HCT116 (cell line): Measurements from ENCODE around the gene AP4M1. TPM values are rescaled to one million over a fixed set of nuclear protein-coding genes. Genes with fewer than 3 reads are reported as not detected.

Source experiments
- ATAC-seq: fragments of 200-7000 bp; cut with Tn5 transposase; 2 replicates; pipeline ENCODE4 v1.9.1; 2020; ENCODE audit warnings: mild to moderate bottlenecking, moderate library complexity
- BruUV-seq: library from RNA; stranded (reverse); fragments of 400-500 nt; replicated peaks from 2 replicates; lab custom pipeline; 2021; lab: Mats Ljungman, UMichigan
- CTCF ChIA-PET: fragments of 300-600 bp; sonication (Branson Sonifier 250); formaldehyde crosslinking; loops from one replicate; lab custom pipeline; 2021; ENCODE audit warnings: antibody characterized with exemption; lab: Charles Lee
- POLR2A ChIA-PET: fragments of 300-600, 350-600 bp; sonication (Branson Sonifier 250); formaldehyde crosslinking; loops from one replicate; lab custom pipeline; 2021; ENCODE audit warnings: antibody characterized with exemption; lab: Charles Lee
- RAD21 ChIA-PET, 2 experiments: fragments of 300-600 bp; sonication (Branson Sonifier 250); formaldehyde crosslinking; loops; one replicate each; lab custom pipeline; 2023; ENCODE audit warnings: low total read pairs in 2 of 2; ENCODE audit not compliant: uncharacterized antibody in 2 of 2, unreplicated experiment in 2 of 2, low non-redundant PET in 1 of 2; lab: Charles Lee
- DNase-seq: peaks from one replicate; pipeline ENCODE4 v3.0.0-alpha.2; 2010; ENCODE audit warnings: low read depth, low spot score
- H2AFZ ChIP-seq: fragments of 200-600 bp; shearing (Covaris generic), sonication (generic); 2 replicates; pipeline ENCODE4 v1.6.1; 2017; ENCODE audit warnings: low read depth, mixed run types, mixed read lengths, antibody characterized with exemption, low read length; ENCODE audit not compliant: poor library complexity, severe bottlenecking
- H3K27ac ChIP-seq: 2 replicates; pipeline ENCODE4 v1.5.1; 2012; ENCODE audit warnings: low read depth, low read length
- H3K27me3 ChIP-seq: fragments of 200-600 bp; sonication (generic); 2 replicates; pipeline ENCODE4 v1.6.1; 2016; ENCODE audit warnings: mixed run types, low read length, mixed read lengths; ENCODE audit not compliant: insufficient read depth
- H3K36me3 ChIP-seq, 2 experiments: fragments of 200-500 bp in 1 of 2; fragments of 200-600 bp in 1 of 2; sonication (Bioruptor generic) in 1 of 2; sonication (generic) in 1 of 2; 2 replicates each; pipeline versions ENCODE4 v1.5.1 to v1.6.1; 2014 to 2016; ENCODE audit warnings: low read length in 2 of 2, inconsistent platforms in 1 of 2, mixed read lengths in 1 of 2, mixed run types in 1 of 2; ENCODE audit not compliant: insufficient read depth in 2 of 2, control insufficient read depth in 1 of 2
- H3K4me1 ChIP-seq, 2 experiments: fragments of 200-600 bp in 1 of 2; sonication (generic) in 1 of 2; 2 replicates each; pipeline versions ENCODE4 v1.5.1 to v1.6.1; 2012 to 2017; ENCODE audit warnings: low read length in 2 of 2, inconsistent platforms in 1 of 2, mild to moderate bottlenecking in 1 of 2, mixed read lengths in 1 of 2, mixed run types in 1 of 2, moderate library complexity in 1 of 2; ENCODE audit not compliant: insufficient read depth in 2 of 2, control insufficient read depth in 1 of 2
- H3K4me2 ChIP-seq: fragments of 200-600 bp; sonication (generic); 2 replicates; pipeline ENCODE4 v1.6.1; 2017; ENCODE audit warnings: mixed run types, low read length, mixed read lengths
- H3K4me3 ChIP-seq, 2 experiments: fragments of 200-600 bp in 1 of 2; sonication (generic) in 1 of 2; replicated peaks in 1 of 2; 2 replicates each; pipeline ENCODE4 v1.5.1; 2011 to 2016; ENCODE audit warnings: low read length in 2 of 2, control low read depth in 1 of 2, low read depth in 1 of 2, mild to moderate bottlenecking in 1 of 2, mixed read lengths in 1 of 2, mixed run types in 1 of 2
- H3K79me2 ChIP-seq: fragments of 200-600 bp; sonication (generic); 2 replicates; pipeline ENCODE4 v1.6.1; 2017; ENCODE audit warnings: mild to moderate bottlenecking, mixed run types, low read length, moderate library complexity, mixed read lengths; ENCODE audit not compliant: insufficient read depth
- H3K9ac ChIP-seq: fragments of 200-600 bp; sonication (generic); 2 replicates; pipeline ENCODE4 v1.6.1; 2016; ENCODE audit warnings: low read length, mixed read lengths
- H3K9me2 ChIP-seq: fragments of 200-600 bp; sonication (generic), shearing (Covaris generic); 2 replicates; pipeline ENCODE4 v1.6.1; 2017; ENCODE audit warnings: mixed run types, mild to moderate bottlenecking, moderate library complexity; ENCODE audit not compliant: insufficient read depth
- H3K9me3 ChIP-seq, 2 experiments: fragments of 200-500 bp in 1 of 2; fragments of 200-600 bp in 1 of 2; sonication (Bioruptor generic) in 1 of 2; sonication (generic) in 1 of 2; 2 replicates each; pipeline ENCODE4 v1.6.1; 2014 to 2017; ENCODE audit warnings: low read length in 2 of 2, mixed read lengths in 2 of 2, inconsistent platforms in 1 of 2, low read depth in 1 of 2, mild to moderate bottlenecking in 1 of 2, mixed run types in 1 of 2, moderate library complexity in 1 of 2; ENCODE audit not compliant: control insufficient read depth in 1 of 2, insufficient read depth in 1 of 2
- H4K20me1 ChIP-seq: fragments of 200-600 bp; sonication (generic), shearing (Covaris generic); 2 replicates; pipeline ENCODE4 v1.6.1; 2017; ENCODE audit warnings: mixed run types, mild to moderate bottlenecking, moderate library complexity; ENCODE audit not compliant: insufficient read depth
- CBX3 ChIP-seq: IDR thresholded peaks from 2 replicates; pipeline ENCODE4 v1.6.1; 2012; ENCODE audit warnings: low read depth
- EGR1 ChIP-seq: IDR thresholded peaks from 2 replicates; pipeline ENCODE4 v1.6.1; 2012; ENCODE audit warnings: low read depth
- EZH2phosphoT487 ChIP-seq: fragments of 200-600 bp; IDR thresholded peaks from 2 replicates; pipeline ENCODE4 v1.6.1; 2018; ENCODE audit warnings: antibody characterized with exemption, borderline replicate concordance
- JUND ChIP-seq: IDR thresholded peaks from 2 replicates; pipeline ENCODE4 v1.6.1; 2012
- POLR2A ChIP-seq: IDR thresholded peaks from 2 replicates; pipeline ENCODE4 v1.7.0; 2011; ENCODE audit warnings: borderline replicate concordance; ENCODE audit not compliant: insufficient read depth, insufficient read length; ENCODE audit errors: extremely low read depth
- POLR2AphosphoS5 ChIP-seq: IDR thresholded peaks from 2 replicates; pipeline ENCODE4 v1.6.1; 2011; ENCODE audit warnings: mild to moderate bottlenecking, low read depth, low read length, moderate library complexity
- RAD21 ChIP-seq: IDR thresholded peaks from 2 replicates; pipeline ENCODE4 v1.6.1; 2012; ENCODE audit warnings: low read depth, mild to moderate bottlenecking
- SIN3A ChIP-seq: IDR thresholded peaks from 2 replicates; pipeline ENCODE4 v1.6.1; 2012; ENCODE audit warnings: low read depth
- SP1 ChIP-seq: IDR thresholded peaks from 2 replicates; pipeline ENCODE4 v1.6.1; 2012; ENCODE audit warnings: low read depth
- YY1 ChIP-seq: IDR thresholded peaks from 2 replicates; pipeline ENCODE4 v1.6.1; 2011; ENCODE audit warnings: low read length, low read depth, moderate library complexity, mild to moderate bottlenecking; ENCODE audit not compliant: insufficient replicate concordance; ENCODE audit errors: extremely low read depth
- ZFX ChIP-seq: fragments of 450-650 bp; IDR thresholded peaks from 2 replicates; pipeline ENCODE4 v1.6.1; 2017
- intact Hi-C: fragments of 100-400 bp; cut with micrococcal nuclease; formaldehyde crosslinking; loops from 2 replicates; pipeline ENCODE4 v1.10.0; 2022
- total RNA-seq: library from RNA; stranded (reverse); gene quantifications from one replicate; pipeline ENCODE4 v1.2.1, GENCODE V29; 2021; ENCODE audit not compliant: unreplicated experiment
- TF ChIP-seq, protein P1 (sequence below), 3 experiments: fragments of 200-600 bp in 1 of 3; sonication (generic) in 1 of 3; IDR thresholded peaks in 2 of 3; conservative IDR thresholded peaks in 1 of 3; 2 replicates each; pipeline ENCODE4 v1.5.1; 2012 to 2017; ENCODE audit warnings: low read depth in 2 of 3, low read length in 2 of 3, antibody characterized with exemption in 1 of 3, borderline replicate concordance in 1 of 3, control low read depth in 1 of 3, mild to moderate bottlenecking in 1 of 3, mixed read lengths in 1 of 3, mixed run types in 1 of 3, moderate library complexity in 1 of 3; ENCODE audit not compliant: insufficient read depth in 1 of 3
- TF ChIP-seq, protein P2 (sequence below): IDR thresholded peaks from 2 replicates; pipeline ENCODE4 v1.6.1; 2012

Gene AP4M1
- total RNA-seq, 1 experiment from 2014 or later, result 20.0 TPM

DNA sequence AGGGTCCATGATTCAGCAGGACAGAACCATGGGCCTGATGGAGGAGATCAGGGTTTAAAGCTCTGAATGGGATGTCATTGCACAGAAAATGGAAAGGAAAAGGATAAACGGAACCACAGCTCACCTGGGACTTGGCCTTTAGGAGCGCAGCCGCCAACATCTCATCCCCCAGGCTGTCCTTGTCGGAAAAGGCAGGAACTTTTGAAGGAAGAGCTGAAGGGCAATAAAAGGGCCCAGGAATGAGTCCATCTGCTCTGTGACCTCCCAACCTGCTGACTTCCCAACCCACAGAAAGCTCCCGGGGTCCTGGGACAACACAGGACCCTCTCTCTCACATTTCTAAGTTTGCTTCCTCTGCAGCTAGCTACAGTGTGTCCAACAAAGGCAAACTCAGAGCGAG, 26.0 kb upstream of the AP4M1 start:
- no peak overlapping the region for H3K9ac ChIP-seq

DNA sequence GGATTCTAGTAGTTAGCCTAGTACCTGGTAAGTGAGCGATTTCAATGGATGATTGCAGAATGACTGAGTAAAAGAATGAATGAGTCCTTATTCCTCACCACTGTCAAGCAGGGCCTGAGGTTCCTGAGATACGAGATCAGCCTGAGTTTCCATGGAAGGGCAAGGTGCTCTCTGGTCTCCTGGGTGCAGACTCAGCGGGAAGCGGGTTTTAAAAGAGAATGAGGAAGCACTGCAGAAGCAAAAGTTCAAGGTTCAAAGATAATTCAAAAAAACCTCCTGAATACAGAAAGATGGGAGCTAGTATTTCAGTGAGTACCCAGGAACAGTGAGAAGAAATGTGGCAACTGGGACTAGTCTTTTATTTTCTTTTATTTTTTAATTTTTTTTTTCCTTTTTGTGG, 24.2 kb upstream of the AP4M1 start:
- RAD21 ChIA-PET, result no interaction called here
- ATAC-seq, result no peak
- Histone ChIP-seq H3K79me2 (peaks cover 66% of the 10 kb centered on the region), H3K9me3 (peaks cover 1 to 9% of the 10 kb centered on the region in 2 experiments; a peak in 2 of 4 replicates), H3K36me3 (peaks cover 57 to 70% of the 10 kb centered on the region in 2 experiments), H3K4me1 (peaks cover 8 to 14% of the 10 kb centered on the region in 2 experiments), H3K27me3 (no peaks in the 10 kb centered on the region), H3K9me2 (no peaks in the 10 kb centered on the region), H3K4me3 (no peak overlapping the region), H4K20me1 (no peaks in the 10 kb centered on the region), H3K4me2 (no peak overlapping the region), H3K27ac (no peak overlapping the region), H3K9ac (no peak overlapping the region), H2AFZ (no peak overlapping the region)
- DNase-seq, result no peak
- POLR2A ChIA-PET, result no interaction called here
- intact Hi-C loops, result no loop called here
- BruUV-seq, result no TSS peak
- CTCF ChIA-PET, result no interaction called here
- TF ChIP-seq CBX3 (no peak), RAD21 (no peak), SP1 (no peak), EZH2phosphoT487 (no peak), EGR1 (no peak), JUND (no peak), POLR2AphosphoS5 (no peak), POLR2A (no peak)
- TF ChIP-seq, protein P1, sequence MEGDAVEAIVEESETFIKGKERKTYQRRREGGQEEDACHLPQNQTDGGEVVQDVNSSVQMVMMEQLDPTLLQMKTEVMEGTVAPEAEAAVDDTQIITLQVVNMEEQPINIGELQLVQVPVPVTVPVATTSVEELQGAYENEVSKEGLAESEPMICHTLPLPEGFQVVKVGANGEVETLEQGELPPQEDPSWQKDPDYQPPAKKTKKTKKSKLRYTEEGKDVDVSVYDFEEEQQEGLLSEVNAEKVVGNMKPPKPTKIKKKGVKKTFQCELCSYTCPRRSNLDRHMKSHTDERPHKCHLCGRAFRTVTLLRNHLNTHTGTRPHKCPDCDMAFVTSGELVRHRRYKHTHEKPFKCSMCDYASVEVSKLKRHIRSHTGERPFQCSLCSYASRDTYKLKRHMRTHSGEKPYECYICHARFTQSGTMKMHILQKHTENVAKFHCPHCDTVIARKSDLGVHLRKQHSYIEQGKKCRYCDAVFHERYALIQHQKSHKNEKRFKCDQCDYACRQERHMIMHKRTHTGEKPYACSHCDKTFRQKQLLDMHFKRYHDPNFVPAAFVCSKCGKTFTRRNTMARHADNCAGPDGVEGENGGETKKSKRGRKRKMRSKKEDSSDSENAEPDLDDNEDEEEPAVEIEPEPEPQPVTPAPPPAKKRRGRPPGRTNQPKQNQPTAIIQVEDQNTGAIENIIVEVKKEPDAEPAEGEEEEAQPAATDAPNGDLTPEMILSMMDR (IDR thresholded peaks at IDR 0.05 in 2 of 3, conservative IDR thresholded peaks at IDR 0.05 in 1 of 3; ENCODE audit: borderline replicate concordance in 1 of 3, insufficient read depth in 1 of 3, low read depth in 2 of 3, low read length in 2 of 3), result no peak

More for the DNA sequence above, 26.0 kb upstream of the AP4M1 start:
- no peak overlapping the region for H3K4me2 ChIP-seq
- ChIA-PET CTCF (no interaction called here), RAD21 (interaction anchor here in 1 of 2 experiments (0.5 kb wide), 1 partner anchor 87 kb away, joined by 3 read pairs; no protein-coding TSS in a partner anchor), POLR2A (no interaction called here)
- DNase-seq, result no peak
- intact Hi-C loops, result no loop called here
- TF ChIP-seq YY1, result no peak
- TF ChIP-seq SIN3A, result no peak
- TF ChIP-seq ZFX, result no peak
- TF ChIP-seq, protein P1 (IDR thresholded peaks at IDR 0.05 in 2 of 3, conservative IDR thresholded peaks at IDR 0.05 in 1 of 3; ENCODE audit: borderline replicate concordance in 1 of 3, insufficient read depth in 1 of 3, low read depth in 2 of 3, low read length in 2 of 3), result no peak
- no peak for TF ChIP-seq CBX3
- TF ChIP-seq, protein P2, sequence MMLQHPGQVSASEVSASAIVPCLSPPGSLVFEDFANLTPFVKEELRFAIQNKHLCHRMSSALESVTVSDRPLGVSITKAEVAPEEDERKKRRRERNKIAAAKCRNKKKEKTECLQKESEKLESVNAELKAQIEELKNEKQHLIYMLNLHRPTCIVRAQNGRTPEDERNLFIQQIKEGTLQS, result no peak
- TF ChIP-seq JUND, result no peak
- peaks cover 55% of the 10 kb centered on the region for H3K79me2 ChIP-seq
- peaks cover 17 to 26% of the 10 kb centered on the region in 2 experiments; a peak in 3 of 4 replicates for H3K9me3 ChIP-seq
- no TSS peak for BruUV-seq
- H3K27ac ChIP-seq, result no peak overlapping the region
- ATAC-seq, result no peak
- H3K9me2 ChIP-seq, result no peaks in the 10 kb centered on the region
- no peak overlapping the region for H2AFZ ChIP-seq
- peaks cover 8 to 9% of the 10 kb centered on the region in 2 experiments for H3K4me1 ChIP-seq
- no peaks in the 10 kb centered on the region for H4K20me1 ChIP-seq
- H3K27me3 ChIP-seq, result no peaks in the 10 kb centered on the region
- peaks cover 75 to 88% of the 10 kb centered on the region in 2 experiments for H3K36me3 ChIP-seq
- H3K4me3 ChIP-seq, result no peak overlapping the region
